NCI-H2171 treated with DMSO at 0.1 percent for 48 hours (cell line): ENCODE measurements around the gene SLIT3.

Experiments used
- DNase-seq: peaks from one replicate; lab custom pipeline; 2025; lab: John Stamatoyannopoulos, UW

The SLIT3 gene

GRCh38 chr5:168992016-168992415 lies 308.9 kb downstream of the SLIT3 start:
- no peak for DNase-seq

GRCh38 chr5:168991311-168991710 lies 309.6 kb downstream of the SLIT3 start:
- DNase-seq = no peak

GRCh38 chr5:168990679-168991078 lies 310.3 kb downstream of the SLIT3 start:
- DNase-seq = no peak

- no peak for DNase-seq
Measured at GRCh38 chr5:168989731-168990505, 311.0 kb downstream of the SLIT3 start.

- DNase-seq = no peak
Measured at GRCh38 chr5:168988699-168989098, 312.2 kb downstream of the SLIT3 start.

GRCh38 chr5:168987543-168988300 lies 313.2 kb downstream of the SLIT3 start:
- DNase-seq = peak; percentile 50

- DNase-seq = no peak
Measured at GRCh38 chr5:168985454-168985853, 315.5 kb downstream of the SLIT3 start.

- no peak for DNase-seq
Measured at GRCh38 chr5:168984135-168984675, 316.7 kb downstream of the SLIT3 start.

- no peak for DNase-seq
Measured at GRCh38 chr5:168979135-168979534, 321.8 kb downstream of the SLIT3 start.

- no peak for DNase-seq
Measured at GRCh38 chr5:168978500-168978899, 322.4 kb downstream of the SLIT3 start.

- no peak for DNase-seq
Measured at GRCh38 chr5:168978015-168978414, 322.9 kb downstream of the SLIT3 start.

GRCh38 chr5:168976311-168976970 lies 324.5 kb downstream of the SLIT3 start:
- no peak for DNase-seq

GRCh38 chr5:168975331-168975730 lies 325.6 kb downstream of the SLIT3 start:
- DNase-seq = no peak

- no peak for DNase-seq
Measured at GRCh38 chr5:168974082-168974481, 326.9 kb downstream of the SLIT3 start.

GRCh38 chr5:168972731-168973130 lies 328.2 kb downstream of the SLIT3 start:
- no peak for DNase-seq

GRCh38 chr5:168971100-168971499 lies 329.8 kb downstream of the SLIT3 start:
- DNase-seq = no peak

- peak; percentile 41 for DNase-seq
Measured at GRCh38 chr5:168969326-168969886, 331.5 kb downstream of the SLIT3 start.

GRCh38 chr5:168967882-168968620 lies 332.9 kb downstream of the SLIT3 start:
- DNase-seq = no peak

- no peak for DNase-seq
Measured at GRCh38 chr5:168965638-168966037, 335.3 kb downstream of the SLIT3 start.

- DNase-seq = no peak
Measured at GRCh38 chr5:168964182-168964581, 336.8 kb downstream of the SLIT3 start.

- DNase-seq = no peak
Measured at GRCh38 chr5:168962306-168962705, 338.6 kb downstream of the SLIT3 start.

- no peak for DNase-seq
Measured at GRCh38 chr5:168961681-168962080, 339.3 kb downstream of the SLIT3 start.
